ENCODE data around the gene RIC1. TPM values are rescaled to one million over a fixed set of nuclear protein-coding genes. Genes with fewer than 3 reads are reported as not detected.

The RIC1 gene
- total and polyA plus RNA-seq, 9 of the 15 experiments (the other 6 are each of a cell fraction or from before 2014, with no cell fraction given) = 3.2 to 25.8 (median 15.0) TPM

DNA sequence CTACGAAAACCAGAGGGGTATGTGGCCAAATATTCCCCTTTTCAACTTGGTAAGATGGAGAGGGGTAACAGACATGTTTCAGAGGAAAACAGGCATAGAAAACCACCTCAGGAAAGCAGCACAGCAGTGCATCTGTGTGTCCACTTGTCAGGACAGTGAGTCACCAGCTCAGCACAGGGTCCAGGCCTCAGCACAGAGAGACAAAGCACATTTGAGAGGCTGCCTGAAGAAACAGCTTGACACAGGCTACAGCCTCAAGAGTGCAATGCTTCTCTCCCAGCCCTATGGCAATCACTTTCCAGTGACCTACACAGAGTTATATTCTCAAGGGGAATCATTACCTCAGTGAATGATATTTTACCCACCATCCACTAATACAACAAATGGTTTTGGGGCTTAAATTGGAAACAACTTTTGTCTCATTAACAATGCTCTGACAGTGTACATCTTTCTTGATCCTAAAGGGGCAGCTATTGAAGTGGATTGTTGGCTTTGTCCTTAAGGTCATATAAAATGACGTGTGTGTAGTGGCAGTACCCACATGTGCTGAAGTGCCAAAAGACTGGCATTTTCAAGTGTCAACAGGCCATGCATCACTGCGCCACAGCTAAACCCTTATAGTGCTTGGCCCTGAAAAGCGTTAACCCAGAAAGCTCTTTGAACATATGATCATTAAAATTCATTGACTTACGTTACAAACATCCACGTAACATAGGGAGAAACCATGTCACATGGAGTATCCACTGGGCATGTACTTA lies 157.6 kb downstream of the RIC1 start:
- WGBS (ENCODE audit: insufficient coverage, low coverage, missing lambda C conversion rate) = 94% methylated on average over 6 of the region's 6 CpGs
- DNase-seq (ENCODE audit: extremely low read depth in 1 of 4, low spot score in 3 of 4) = no peak
- peaks cover 49% of the 10 kb centered on the region; the same call in 2 of the 3 replicates for H3K36me3 ChIP-seq (ENCODE audit: control insufficient read depth, insufficient read depth, low read length)
- H4K20me1 ChIP-seq (replicated peaks; ENCODE audit: control insufficient read depth, insufficient read depth, low read length) = no peaks in the 10 kb centered on the region
- H3K9me1 ChIP-seq (ENCODE audit: control insufficient read depth, insufficient read depth, low read length) = no peaks in the 10 kb centered on the region
- H3K4me1 ChIP-seq (replicated peaks in 1 of 2; ENCODE audit: control insufficient read depth in 2 of 2, insufficient read depth in 2 of 2, low read length in 2 of 2) = no peaks in the 10 kb centered on the region
- ChIA-PET POLR2A (interaction anchor here (0.5 to 0.6 kb wide), 2 partner anchors 62 to 294 kb away, joined by 3 read pairs; no protein-coding TSS in a partner anchor), CTCF (ENCODE audit: low intra/inter-chr PET ratio) (no interaction called here)
- H3K9me3 ChIP-seq (replicated peaks; ENCODE audit: control insufficient read depth, insufficient read depth, low read depth, low read length) = no peaks in the 10 kb centered on the region; the same call in 1 of the 2 replicates
- H3K27me3 ChIP-seq (ENCODE audit: control insufficient read depth in 2 of 2, insufficient read depth in 2 of 2, low read length in 2 of 2) = no peaks in the 10 kb centered on the region
- in situ Hi-C loops (cut with MboI) = no loop called here
- peak; percentile 40 for FAIRE-seq
- H3K79me2 ChIP-seq (ENCODE audit: control insufficient read depth, insufficient read depth, low read length) = no peaks in the 10 kb centered on the region
- H3K9ac ChIP-seq (ENCODE audit: insufficient read depth in 1 of 2, low read depth in 2 of 2, low read length in 2 of 2) = no peak overlapping the region
- no TSS peak for BruUV-seq (replicated peaks)
- H3K4me2 ChIP-seq (ENCODE audit: insufficient read depth, low read length) = no peak overlapping the region
- H3K27ac ChIP-seq (ENCODE audit: extremely low read depth, low read depth, low read length) = no peak overlapping the region
- intact Hi-C loops (cut with micrococcal nuclease) = no loop called here
- no peak overlapping the region for H3K4me3 ChIP-seq
- ATAC-seq = peak; percentile 49; the same call in 2 of the 3 replicates
- TF ChIP-seq ZNF445 (CRISPR knock-in tag; IDR thresholded peaks at IDR 0.05; ENCODE audit: low read depth) = no peak
- TF ChIP-seq, protein P1, sequence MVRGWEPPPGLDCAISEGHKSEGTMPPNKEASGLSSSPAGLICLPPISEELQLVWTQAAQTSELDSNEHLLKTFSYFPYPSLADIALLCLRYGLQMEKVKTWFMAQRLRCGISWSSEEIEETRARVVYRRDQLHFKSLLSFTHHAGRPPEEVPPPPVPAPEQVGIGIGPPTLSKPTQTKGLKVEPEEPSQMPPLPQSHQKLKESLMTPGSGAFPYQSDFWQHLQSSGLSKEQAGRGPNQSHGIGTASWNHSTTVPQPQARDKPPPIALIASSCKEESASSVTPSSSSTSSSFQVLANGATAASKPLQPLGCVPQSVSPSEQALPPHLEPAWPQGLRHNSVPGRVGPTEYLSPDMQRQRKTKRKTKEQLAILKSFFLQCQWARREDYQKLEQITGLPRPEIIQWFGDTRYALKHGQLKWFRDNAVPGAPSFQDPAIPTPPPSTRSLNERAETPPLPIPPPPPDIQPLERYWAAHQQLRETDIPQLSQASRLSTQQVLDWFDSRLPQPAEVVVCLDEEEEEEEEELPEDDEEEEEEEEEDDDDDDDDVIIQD (CRISPR knock-in tag; IDR thresholded peaks at IDR 0.05) = no peak
- TF ChIP-seq MYBL2 (IDR thresholded peaks at IDR 0.05; ENCODE audit: low read depth) = no peak
- TF ChIP-seq MYBL2 (CRISPR knock-in tag; IDR thresholded peaks at IDR 0.05; ENCODE audit: borderline replicate concordance) = no peak
- TF ChIP-seq ZFP30 (CRISPR knock-in tag; IDR thresholded peaks at IDR 0.05; ENCODE audit: borderline replicate concordance) = no peak
- no peak for TF ChIP-seq DIDO1 (tag; IDR thresholded peaks at IDR 0.05; ENCODE audit: low read depth)
- H2AFZ ChIP-seq (ENCODE audit: low read depth, low read length) = no peak overlapping the region
